ENCODE measurements around the gene LRRC43.

The LRRC43 gene

GRCh38 chr12:122215771-122216170, 32.8 kb downstream of the LRRC43 start:
- DNase-seq, result no peak

GRCh38 chr12:122216445-122216844, 33.5 kb downstream of the LRRC43 start:
- no peak for DNase-seq

- DNase-seq, result peak; percentile 79 to 100 (median 99)
Observed at GRCh38 chr12:122225683-122226365, 42.9 kb downstream of the LRRC43 start, which contains the start of gene DIABLO. DIABLO (minus strand) TSS chr12:122226052; CDS start chr12:122226014, 38 bp downstream.

GRCh38 chr12:122226366-122227125, 43.6 kb downstream of the LRRC43 start:
- peak in 3 of 56 donors; percentile 37 to 45 (median 44) for DNase-seq

- DNase-seq, result no peak
Observed at GRCh38 chr12:122227341-122227740, 44.4 kb downstream of the LRRC43 start.

GRCh38 chr12:122228092-122228491, 45.2 kb downstream of the LRRC43 start:
- no peak for DNase-seq

- no peak for DNase-seq
Observed at GRCh38 chr12:122230798-122231197, 47.9 kb downstream of the LRRC43 start.

GRCh38 chr12:122232691-122233090, 49.8 kb downstream of the LRRC43 start:
- no peak for DNase-seq

GRCh38 chr12:122235741-122236140, 52.8 kb downstream of the LRRC43 start:
- DNase-seq, result no peak

- DNase-seq, result no peak
Observed at GRCh38 chr12:122238861-122239260, 55.9 kb downstream of the LRRC43 start.

- DNase-seq, result no peak
Observed at GRCh38 chr12:122243965-122244364, 61.0 kb downstream of the LRRC43 start.

- no peak for DNase-seq
Observed at GRCh38 chr12:122244565-122245371, 61.8 kb downstream of the LRRC43 start.

- no peak for DNase-seq
Observed at GRCh38 chr12:122245553-122245952, 62.6 kb downstream of the LRRC43 start.

GRCh38 chr12:122250047-122250446, 67.1 kb downstream of the LRRC43 start:
- no peak for DNase-seq

- no peak for DNase-seq
Observed at GRCh38 chr12:122250536-122250935, 67.6 kb downstream of the LRRC43 start.

Data from amygdala (tissue), 56 donors.